NCI-H748 (cell line): ENCODE results near the gene CLIP1.
"Not testable (repeated sequence)": the region's sequence is repeated elsewhere in the genome, so short reads cannot be mapped to it uniquely, and the experiment has no call there.

Experiments used
- DNase-seq: peaks from one replicate; lab custom pipeline; 2025; ENCODE audit not compliant: unreplicated experiment; lab: John Stamatoyannopoulos, UW

The CLIP1 gene

GRCh38 chr12:122421821-122422729, at the start of gene CLIP1:
TSS of gene CLIP1 (minus strand) at chr12:122422669. CDS start at chr12:122380452, 42,217 bp downstream.
- peak; percentile 64 for DNase-seq

- peak; percentile 46 for DNase-seq
Measured at GRCh38 chr12:122471324-122472226, 49.1 kb upstream of the CLIP1 start.

GRCh38 chr12:122470576-122470975, 48.1 kb upstream of the CLIP1 start:
- not testable (repeated sequence) for DNase-seq

- not testable (repeated sequence) for DNase-seq
Measured at GRCh38 chr12:122469856-122470255, 47.4 kb upstream of the CLIP1 start.

GRCh38 chr12:122467983-122468382, 45.5 kb upstream of the CLIP1 start:
- no peak for DNase-seq

- DNase-seq, result not testable (repeated sequence)
Measured at GRCh38 chr12:122464317-122465042, 42.0 kb upstream of the CLIP1 start.

- no peak for DNase-seq
Measured at GRCh38 chr12:122460641-122461040, 38.2 kb upstream of the CLIP1 start.

GRCh38 chr12:122460061-122460460, 37.6 kb upstream of the CLIP1 start:
- DNase-seq, result no peak

GRCh38 chr12:122459211-122459610, 36.7 kb upstream of the CLIP1 start:
- DNase-seq, result no peak

GRCh38 chr12:122458105-122459035, 35.9 kb upstream of the CLIP1 start:
- no peak for DNase-seq

GRCh38 chr12:122457627-122458026, 35.2 kb upstream of the CLIP1 start:
- no peak for DNase-seq

GRCh38 chr12:122454739-122455138, 32.3 kb upstream of the CLIP1 start:
- no peak for DNase-seq

GRCh38 chr12:122454250-122454721, 31.8 kb upstream of the CLIP1 start:
- DNase-seq, result no peak

GRCh38 chr12:122452701-122453285, 30.3 kb upstream of the CLIP1 start:
- no peak for DNase-seq

- DNase-seq, result no peak
Measured at GRCh38 chr12:122449317-122449716, 26.8 kb upstream of the CLIP1 start.

- not testable (repeated sequence) for DNase-seq
Measured at GRCh38 chr12:122447825-122448224, 25.4 kb upstream of the CLIP1 start.

- DNase-seq, result not testable (repeated sequence)
Measured at GRCh38 chr12:122446390-122446789, 23.9 kb upstream of the CLIP1 start.

GRCh38 chr12:122444071-122444470, 21.6 kb upstream of the CLIP1 start:
- DNase-seq, result not testable (repeated sequence)

- DNase-seq, result not testable (repeated sequence)
Measured at GRCh38 chr12:122438822-122439221, 16.4 kb upstream of the CLIP1 start.
